Activated naive CD4-positive, alpha-beta T cell treated with anti-CD3 and anti-CD28 coated beads, Interleukin-2, amount 50 U/mL, for 16 hours (primary cell): ENCODE results near the gene HPS1.

Source experiments
- DNase-seq: peaks from one replicate; pipeline ENCODE4 v3.0.0-alpha.2; 2020

Gene HPS1

DNA sequence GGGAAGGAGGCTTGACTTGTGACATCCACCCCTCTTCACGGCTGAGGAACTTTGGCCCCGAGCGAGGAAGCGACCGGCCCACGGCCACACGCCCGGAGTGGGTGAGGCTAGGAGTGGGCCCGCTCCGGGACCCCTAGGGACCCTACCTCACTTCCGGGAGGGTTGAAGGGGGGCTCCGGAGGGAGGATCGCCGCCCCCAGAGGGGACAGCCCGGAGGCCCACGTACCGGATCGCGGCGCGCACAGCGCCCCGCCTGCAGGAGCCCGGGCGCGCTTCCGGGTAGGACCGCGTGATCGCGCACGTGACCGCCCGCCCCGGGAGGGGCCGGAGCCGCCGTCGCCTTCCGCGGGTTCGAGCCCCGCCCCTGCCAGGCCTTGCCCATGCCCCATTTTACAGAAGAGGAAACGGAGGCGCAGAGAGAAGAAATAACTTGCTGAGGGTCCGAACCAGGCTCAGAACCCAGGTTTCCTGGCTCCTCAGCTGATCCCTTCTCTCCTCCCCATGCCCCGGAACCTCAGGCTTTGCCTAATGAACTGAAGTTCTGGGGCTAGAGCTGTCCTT, at the start of gene HPS1:
HPS1 (minus strand) TSS at position 275 of the 561 bp plus-strand sequence. CDS start 3,695 bp downstream, outside the sequence.
- peak; percentile 88 for DNase-seq

DNA sequence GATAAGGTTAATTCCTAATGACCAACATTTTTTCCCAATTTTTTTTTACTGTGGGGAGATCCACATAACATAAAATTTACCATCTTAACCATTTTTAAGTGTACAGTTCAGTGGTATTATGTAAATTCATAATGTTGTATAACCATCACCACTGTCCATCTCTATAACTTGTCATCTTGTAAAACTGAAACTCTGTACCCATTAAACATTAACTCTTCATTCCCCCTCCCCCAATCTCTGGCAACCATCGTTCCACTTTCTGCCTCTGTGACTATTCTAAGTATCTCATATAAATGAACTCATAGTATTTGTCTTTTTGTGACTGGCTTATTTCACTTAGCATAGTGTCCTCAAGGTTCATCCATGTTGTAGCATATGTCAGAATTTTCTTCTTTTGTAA, 46.0 kb upstream of the HPS1 start:
- DNase-seq = no peak

DNA sequence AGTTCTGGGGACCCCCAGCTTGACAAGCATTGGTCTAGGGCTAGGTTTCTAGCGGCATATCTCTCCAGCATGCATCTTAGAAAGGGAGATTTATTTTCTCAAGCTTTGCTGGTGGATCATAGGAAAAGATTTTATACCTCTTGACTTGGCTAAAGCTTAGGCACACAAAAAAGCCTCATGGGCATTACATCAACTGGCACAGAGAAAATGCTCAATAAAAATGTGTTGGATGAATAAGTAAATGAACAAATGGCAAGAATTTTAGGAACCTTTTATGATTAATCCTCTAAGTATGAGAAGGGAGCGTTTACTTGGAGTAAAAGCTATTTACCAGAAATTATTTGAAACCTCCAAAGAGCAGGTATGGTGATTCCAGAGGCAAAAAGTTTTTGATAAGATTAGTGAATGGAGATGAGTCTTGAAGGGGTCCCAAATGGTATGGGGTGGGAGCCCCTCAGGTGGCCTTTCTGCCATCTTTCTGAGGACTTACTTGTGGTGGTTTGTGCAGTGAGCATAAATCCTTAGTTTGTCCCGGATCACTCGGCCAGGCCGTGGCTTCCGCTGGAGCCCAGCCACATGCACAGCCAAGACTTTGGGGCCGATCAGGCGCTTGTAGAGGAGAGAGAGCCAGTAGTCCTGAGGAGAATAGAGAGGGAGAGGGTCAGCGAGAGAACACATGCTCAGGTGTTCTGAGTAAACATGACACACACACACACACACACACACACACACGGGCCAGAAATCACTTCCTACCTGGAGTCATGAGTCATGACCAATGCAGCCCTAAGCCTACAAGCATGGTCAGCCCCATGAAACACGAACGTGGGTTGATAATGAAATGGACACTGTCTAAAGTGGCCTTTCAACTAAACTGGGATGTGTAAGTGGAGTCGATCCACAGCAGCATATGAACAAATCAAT, 43.1 kb upstream of the HPS1 start:
- DNase-seq = no peak

DNA sequence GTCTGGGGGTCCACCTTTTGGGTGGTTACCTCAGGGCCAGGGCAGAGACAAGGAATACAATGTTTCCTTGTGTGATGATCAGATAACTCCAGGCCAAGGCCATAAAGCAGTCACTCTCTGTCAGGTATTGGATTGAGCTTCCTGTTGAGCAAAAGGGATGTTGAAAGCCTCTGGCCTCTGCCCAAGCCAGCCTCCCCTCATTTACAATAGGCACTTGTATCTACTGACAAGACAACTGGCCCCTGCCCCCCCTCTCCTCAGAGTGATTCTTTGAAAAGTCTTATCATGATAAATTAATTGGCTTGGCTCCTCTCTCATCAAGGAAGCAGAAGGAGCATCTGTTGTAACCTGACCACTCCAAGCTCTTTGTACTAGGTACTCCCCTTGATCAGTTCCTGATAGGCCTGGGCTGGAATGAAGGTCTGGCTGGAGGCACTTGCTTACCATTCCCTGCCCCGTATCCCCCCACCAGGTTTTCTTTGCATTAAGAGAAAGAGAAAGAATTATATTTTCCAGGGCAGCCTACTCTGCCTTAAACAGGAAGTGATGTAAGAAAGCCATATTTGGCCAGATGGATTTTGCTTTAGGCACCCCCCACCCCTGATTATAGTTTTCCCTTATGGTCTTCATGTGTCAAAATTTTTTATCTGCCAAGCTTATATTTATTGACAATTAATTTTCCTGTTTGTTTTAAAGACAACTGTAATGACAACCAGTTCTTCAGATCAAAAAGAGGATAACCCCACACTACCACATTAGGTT, 42.1 kb upstream of the HPS1 start:
- DNase-seq = no peak

DNA sequence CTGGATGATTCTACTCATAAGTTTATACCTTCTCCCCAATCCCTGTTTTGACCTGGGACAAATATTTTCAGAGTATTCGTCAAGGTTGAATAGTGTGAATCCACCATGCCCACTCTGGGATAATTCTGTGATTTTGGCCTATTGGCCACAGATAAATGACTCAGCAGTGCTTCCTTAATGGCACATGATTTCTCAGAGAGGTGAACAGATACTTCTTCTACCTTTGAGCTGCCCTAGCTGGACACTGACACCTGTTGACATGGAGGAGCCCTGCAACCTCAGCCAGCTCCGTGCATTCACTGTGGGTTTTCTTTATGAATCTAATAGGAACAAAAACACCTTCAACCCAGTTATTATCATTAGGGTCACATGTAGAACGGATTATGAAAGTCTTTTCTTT, 40.9 kb upstream of the HPS1 start:
- DNase-seq = no peak

DNA sequence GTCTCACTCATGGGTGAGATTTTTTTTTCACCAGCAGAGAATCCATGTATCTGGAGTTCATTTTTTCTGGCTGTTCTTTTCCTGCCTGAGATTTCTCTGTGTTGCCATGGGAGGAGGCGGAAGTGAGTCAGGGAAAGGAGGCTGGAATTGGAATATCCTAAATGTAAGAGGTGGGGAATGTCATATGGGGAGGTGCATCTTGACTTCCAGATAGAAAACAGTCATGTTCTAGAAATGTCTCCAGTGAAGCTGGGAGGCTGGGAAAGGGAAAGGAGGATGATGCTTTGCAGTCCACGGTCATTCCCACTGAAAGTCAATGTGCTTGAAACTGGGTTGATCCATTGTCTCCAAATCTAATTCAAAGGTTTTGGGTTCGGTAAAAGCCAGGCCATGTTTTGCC, 39.7 kb upstream of the HPS1 start:
- DNase-seq = no peak

DNA sequence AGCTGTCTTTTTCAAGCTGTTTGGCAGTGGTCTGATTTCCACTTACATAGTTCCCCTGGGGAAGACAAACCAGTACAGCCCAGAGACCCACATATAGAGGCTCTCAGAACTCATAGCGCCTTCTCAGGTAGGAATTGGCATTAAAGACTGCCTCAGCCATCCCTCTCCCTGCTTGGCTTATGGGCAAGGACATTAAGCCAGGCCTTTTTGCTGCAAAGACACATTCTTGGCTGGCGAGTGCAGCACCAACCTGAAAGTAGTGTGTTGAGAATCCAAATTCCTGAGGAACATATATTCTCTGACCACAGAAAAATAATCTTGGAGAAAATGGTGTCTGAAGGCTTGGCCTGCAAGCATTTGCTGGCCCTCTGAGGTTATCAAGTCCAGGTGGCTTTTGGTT, 39.2 kb upstream of the HPS1 start:
- DNase-seq = no peak

DNA sequence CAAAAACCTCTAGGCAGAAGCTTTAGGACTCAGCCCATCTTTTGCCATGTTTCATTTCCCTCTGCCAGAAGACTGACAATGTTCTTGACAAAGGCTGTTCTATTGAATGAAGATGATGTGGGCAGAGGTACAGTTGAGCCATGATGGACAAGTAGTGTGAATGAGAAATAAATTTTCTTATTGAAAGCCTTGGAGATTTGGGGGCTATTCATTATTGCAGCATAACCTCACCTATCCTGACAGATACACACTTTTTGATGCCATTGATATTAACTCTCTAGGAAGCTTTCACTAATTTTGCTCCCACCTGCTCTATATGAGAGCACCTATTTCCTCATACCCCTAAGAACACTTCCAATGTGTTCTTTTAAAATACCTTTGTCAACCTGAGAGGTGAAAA, 36.9 kb upstream of the HPS1 start:
- DNase-seq = no peak

DNA sequence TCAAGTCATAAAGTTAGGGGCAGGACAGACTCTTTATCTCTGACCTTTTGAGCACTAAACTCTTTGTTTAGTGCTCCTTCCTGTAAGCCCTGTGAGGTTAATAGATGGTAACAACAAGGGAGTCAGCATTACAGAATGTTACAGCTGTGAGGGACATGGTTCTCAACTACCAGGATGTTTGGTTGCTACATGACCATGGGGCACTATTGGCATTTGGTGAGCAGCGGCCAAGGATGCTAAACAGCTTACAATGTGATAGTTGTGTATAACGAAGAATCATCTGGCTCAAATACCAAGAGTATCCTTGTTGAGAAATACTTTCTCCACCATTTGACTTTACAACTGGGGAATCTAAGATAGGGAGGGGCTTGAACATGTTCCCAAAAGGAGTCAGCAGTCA, 35.4 kb upstream of the HPS1 start:
- DNase-seq = no peak

DNA sequence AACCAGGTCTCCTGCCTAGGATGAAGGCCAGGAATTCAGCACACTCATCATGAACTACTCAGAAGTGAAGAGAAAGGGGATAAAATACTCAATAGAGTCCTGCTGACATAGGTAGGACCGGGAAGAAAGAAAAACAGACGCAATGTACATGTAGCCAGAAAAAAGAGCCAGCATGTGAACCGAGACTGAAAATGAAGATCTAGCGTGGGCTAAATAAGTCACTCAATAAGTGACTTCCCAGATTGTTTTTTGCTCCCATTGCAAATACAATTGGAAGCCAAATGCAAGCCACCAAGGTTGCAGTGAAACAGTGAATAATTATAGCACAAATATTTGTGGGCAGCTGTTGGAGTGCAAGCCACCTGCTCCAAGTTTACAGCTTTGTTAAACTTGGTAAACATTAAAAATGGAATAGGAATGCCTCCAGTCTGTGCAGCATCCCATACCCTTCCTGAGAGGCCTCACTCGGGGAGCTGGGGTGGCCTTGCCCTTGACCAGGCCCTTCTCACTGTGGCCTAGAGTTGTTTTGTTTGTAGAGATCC, 34.7 kb upstream of the HPS1 start:
- DNase-seq = no peak

DNA sequence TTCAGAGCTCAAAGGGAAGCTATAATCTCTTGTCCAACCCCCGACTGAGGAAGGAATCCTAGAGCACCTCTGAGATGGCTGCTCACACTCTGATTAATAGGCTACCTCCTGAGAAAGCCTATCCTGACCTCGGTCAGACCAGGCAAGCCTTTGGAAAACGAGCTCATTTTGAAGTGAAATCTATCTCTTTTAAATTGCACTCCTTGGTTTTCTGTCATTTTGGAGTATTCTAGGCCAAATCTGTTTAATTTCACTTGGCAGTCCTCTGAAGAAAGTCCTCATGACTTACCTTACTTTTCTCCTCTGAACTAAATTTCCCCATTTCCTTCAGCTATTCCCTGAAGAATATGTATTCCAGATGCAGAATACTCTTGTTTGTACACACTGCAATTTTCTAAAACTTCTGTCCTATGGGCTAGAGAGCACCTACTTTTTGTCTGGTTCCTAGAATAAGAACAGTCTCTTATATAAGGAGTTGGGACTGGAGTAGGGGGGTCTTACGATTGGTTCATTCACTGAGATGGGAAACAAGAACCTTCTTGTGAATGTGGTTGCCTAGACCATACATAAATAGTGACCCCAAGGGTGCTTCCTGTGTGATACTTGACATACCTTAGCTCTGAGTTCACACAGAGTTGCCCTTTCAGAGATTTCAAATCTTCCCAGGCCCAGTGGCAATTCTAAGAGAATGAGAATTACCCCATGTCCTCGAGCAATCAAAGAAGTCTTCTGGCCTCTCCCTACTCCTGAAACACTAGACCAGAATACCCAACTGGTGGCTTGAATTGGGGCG, 31.9 kb upstream of the HPS1 start:
- DNase-seq = no peak

DNA sequence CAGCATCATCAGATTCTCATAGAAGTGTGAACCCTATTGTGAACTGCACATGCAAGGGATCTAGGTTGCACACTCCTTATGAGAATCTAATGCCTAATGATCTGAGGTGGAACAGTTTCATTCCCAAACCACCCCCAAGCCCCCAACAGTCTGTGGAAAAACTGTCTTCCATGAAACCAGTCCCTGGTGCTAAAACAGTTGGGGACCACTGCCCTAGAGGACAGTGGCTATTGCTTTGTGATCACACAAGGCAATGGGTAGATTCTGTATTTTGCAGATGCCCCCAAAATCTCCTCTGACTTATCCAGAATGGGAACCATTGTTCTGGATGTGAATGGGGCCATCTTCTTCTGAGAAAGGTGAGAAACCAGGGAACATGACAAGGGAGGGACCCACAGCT, 31.1 kb upstream of the HPS1 start:
- DNase-seq = no peak

DNA sequence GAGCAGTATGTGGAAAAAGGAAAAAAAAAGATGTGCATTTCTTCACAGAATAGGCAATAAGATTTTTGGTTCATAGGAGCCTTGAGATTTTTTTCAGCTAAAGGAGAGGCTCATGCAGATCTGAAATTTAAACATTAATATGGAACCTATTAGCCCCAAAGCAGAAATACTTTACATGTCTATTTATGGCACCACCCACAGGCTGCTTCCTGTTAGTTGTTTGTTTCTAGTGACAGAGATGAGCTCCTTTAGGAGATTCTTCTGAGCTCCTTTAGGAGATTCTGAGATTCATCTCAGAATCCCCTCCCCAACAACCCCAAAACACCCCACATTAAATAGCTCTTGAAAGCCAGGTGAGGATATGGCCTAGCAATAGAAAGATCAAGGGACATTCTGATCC, 27.9 kb upstream of the HPS1 start:
- no peak for DNase-seq

DNA sequence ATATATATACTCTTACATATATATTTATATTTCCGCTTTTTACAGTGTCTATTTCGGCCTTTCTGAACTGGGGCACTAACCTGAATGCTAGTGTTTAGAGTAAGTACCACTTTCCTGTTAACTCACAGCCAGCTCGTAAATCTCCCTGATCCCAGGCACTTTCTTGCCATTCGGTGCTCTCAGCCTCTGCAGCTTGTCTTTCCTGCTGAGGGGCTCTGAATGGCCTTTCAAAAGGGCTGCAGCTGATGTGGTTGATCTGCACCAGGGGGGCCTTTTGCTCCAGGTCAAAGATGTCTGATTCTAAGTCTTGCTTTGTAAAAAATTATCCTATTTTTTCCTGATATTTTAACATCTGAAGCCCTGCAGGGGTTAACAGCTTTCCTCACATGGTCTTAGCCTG, 25.5 kb upstream of the HPS1 start:
- DNase-seq = no peak

DNA sequence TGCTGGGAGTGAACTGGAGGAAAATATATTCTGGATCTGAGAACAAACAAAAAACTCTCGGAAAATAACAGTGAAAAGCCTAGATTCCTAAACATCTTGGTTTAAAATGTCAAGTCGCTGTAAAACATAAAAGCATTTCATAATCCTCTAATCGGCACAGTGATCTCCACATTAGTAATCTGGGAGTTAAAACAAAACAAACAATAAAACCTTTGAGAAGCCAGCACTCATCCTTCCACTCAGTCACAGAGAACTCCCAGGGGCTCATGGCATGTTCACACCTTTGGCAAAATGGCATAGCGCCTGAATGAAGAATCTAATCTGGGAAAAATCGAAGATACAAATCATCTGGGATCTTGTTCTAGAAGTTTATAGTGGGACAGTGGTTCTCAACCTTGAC, 24.1 kb upstream of the HPS1 start:
- no peak for DNase-seq

DNA sequence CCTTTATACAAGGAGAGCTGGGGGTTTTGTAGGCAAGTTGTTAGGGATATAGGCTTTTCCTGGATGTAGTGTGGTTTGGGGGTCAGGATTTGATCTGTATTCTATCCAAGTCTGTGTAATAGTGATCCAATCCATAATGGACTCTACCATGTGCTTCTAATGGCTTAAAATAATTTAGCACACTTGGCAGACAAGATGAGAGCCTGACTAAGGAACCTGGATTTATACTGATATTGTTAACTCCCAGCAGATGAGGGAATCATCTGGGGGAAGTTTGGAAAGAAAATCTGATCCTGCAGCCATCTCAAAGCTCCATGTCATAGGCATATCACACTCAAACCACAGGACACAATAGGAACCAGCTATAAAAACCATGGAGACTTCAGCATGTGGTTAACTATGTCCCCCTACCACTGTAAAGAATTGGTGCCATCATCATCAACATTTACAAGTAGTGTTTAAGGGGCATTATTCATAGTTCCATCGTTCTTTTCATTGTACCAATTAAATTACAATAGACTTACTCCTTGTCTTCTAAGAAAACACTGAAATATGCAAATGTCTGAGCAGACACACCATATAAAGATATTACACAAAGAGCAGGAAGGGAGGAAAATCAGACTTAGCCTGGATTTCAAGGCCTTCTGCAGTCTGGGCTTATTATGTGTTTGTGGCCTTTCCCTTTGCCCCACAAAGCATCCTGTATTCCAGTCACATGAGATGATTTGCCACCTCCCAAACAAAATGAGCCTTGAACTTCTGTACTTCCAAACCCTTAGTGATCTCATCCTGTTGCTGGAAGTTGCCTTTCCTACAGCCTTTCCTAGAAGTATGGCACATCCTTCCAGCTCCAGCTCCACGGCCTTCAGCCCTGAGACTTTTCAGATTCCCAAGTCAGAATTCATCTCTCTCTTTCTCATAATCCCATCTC, 22.5 kb upstream of the HPS1 start:
- DNase-seq = no peak

DNA sequence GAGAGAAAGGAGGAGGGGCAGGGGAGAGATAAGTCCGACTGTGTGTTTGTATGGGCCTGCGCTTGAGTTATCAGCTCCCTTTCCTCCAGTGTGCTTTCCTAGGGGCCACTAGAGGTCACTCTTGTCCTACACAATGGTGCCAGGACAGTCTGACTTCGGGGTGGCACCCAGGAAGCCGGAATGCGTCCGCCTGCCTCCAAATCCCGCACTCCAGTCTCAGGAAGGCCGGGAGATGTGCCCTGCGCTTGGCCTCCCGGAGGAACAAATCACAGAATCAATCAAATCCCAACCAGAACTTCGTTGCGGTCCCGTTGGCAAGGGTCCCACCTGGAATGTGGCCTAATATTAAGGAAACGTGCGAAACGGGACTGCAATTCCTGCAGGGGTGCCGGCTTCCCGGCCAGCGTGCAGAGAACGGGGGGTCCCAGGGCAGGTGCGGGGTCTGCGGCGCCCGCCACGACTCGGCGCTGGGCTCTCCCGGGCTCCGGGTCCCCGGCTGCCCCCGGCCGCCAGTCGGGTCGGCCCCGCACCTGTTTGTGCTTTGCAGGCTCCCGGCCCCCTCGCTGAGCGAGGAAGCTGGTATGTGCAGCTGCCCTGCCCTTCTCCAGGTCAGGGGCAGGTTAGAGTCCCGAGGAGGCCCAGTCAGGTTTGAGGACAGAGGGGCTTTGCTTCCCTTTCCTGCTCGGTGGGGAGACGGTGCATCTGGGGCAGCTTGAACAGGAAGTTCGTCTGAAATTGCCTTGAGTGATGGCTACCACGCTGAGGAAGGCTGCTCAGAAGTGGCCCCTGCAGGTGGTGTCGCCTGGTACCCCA, 21.0 kb upstream of the HPS1 start:
- DNase-seq = peak; percentile 60

DNA sequence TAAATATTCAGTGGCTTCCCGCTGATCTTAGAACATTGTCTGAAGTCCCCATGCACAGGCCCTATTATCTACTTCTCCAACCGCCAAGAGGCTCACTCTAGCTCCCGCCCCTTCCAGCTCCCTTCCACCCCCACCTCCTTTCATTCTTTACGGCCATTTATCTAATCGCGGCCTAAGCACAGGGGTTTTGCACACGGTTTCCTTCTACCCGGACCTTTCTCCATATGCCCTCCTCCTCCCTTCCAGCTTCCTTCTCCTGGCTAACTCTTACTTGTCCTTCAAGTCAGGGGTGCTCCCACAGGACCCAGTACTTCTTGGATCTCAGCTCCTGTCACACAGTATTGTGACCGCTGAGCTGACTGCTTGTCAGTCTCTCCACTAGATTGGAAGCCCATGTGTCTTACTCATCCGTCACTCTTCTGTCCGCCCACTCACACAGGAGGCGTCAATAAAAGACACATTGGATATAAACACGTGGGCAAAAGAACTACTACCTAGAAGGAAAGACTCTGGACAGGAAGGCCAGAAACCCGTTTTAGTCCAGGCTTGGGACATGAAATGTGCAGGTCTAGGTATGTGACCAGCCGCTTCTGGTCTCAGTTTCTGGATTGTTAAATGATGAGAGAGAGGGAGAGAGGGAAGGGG, 20.2 kb upstream of the HPS1 start:
- DNase-seq = no peak

DNA sequence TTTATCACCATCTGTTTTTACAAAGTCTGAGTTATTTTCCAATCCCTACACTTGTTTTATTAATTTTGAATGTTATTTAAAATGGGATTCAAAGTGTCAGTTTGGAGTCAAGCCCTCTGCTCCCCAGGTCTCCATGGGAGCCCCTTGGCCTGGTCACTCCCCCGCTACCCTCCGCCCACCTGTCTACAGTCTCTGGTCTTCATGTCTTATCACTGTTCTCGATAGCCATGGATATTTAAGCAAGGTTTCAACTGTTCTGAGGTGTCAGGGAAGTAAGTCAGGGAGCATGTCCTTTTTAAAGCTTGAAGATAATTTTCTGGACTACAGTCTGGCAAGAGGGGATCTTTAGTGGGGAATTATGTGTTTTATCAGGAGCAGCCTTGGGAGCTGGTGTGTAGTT, 19.1 kb upstream of the HPS1 start:
- no peak for DNase-seq
